H9 (cell line): ENCODE results near the gene NDST1. TPM values are rescaled to one million over a fixed set of nuclear protein-coding genes. Genes with fewer than 3 reads are reported as not detected.

ENCODE experiments used
- DNase-seq: peaks from one replicate; pipeline ENCODE4 v3.0.0-alpha.2; 2017
- H2AFZ ChIP-seq: one replicate; pipeline ENCODE4 v1.6.1; 2013; ENCODE audit warnings: mild to moderate bottlenecking, low read length, control low read depth, moderate library complexity
- H2AK5ac ChIP-seq: 2 replicates; pipeline ENCODE4 v1.6.1; 2013; ENCODE audit warnings: low read length, control low read depth, mixed read lengths; ENCODE audit not compliant: insufficient read length
- H2BK120ac ChIP-seq: one replicate; pipeline ENCODE4 v1.6.1; 2013; ENCODE audit warnings: low read depth, mild to moderate bottlenecking, low read length, control low read depth, inconsistent platforms; ENCODE audit not compliant: poor library complexity, severe bottlenecking
- H2BK12ac ChIP-seq: 2 replicates; pipeline ENCODE4 v1.6.1; 2013; ENCODE audit warnings: low read length, control low read depth, mixed read lengths, low read depth; ENCODE audit not compliant: insufficient read length
- H2BK15ac ChIP-seq: 2 replicates; pipeline ENCODE4 v1.6.1; 2013; ENCODE audit warnings: low read depth, low read length, control low read depth
- H2BK20ac ChIP-seq: one replicate; pipeline ENCODE4 v1.6.1; 2013; ENCODE audit warnings: low read depth, mild to moderate bottlenecking, low read length, control low read depth, inconsistent platforms; ENCODE audit not compliant: poor library complexity, severe bottlenecking
- H2BK5ac ChIP-seq: 2 replicates; pipeline ENCODE4 v1.6.1; 2013; ENCODE audit warnings: low read length, control low read depth, mixed read lengths; ENCODE audit not compliant: insufficient read length
- H3K14ac ChIP-seq: 2 replicates; pipeline ENCODE4 v1.6.1; 2013; ENCODE audit warnings: low read length, control low read depth; ENCODE audit not compliant: insufficient read depth
- H3K18ac ChIP-seq: 2 replicates; pipeline ENCODE4 v1.6.1; 2013; ENCODE audit warnings: low read depth, mild to moderate bottlenecking, mixed read lengths, low read length, control low read depth; ENCODE audit not compliant: insufficient read length
- H3K23ac ChIP-seq: 2 replicates; pipeline ENCODE4 v1.6.1; 2013; ENCODE audit warnings: low read length, control low read depth, mixed read lengths, low read depth; ENCODE audit not compliant: insufficient read length
- H3K23me2 ChIP-seq: 2 replicates; pipeline ENCODE4 v1.6.1; 2013; ENCODE audit warnings: low read depth, mild to moderate bottlenecking, mixed read lengths, low read length, control low read depth; ENCODE audit not compliant: insufficient read length, poor library complexity, severe bottlenecking
- H3K27ac ChIP-seq: 2 replicates; pipeline ENCODE4 v1.5.1; 2013; ENCODE audit warnings: low read length, control low read depth, mixed read lengths, low read depth; ENCODE audit not compliant: insufficient read length
- H3K27me3 ChIP-seq: 2 replicates; pipeline ENCODE4 v1.6.1; 2013; ENCODE audit warnings: low read length, control low read depth, inconsistent platforms; ENCODE audit not compliant: insufficient read depth
- H3K4ac ChIP-seq: 2 replicates; pipeline ENCODE4 v1.6.1; 2013; ENCODE audit warnings: low read depth, mild to moderate bottlenecking, control low read depth, inconsistent platforms, low read length, moderate library complexity
- H3K4me1 ChIP-seq: 2 replicates; pipeline ENCODE4 v1.6.1; 2013; ENCODE audit warnings: low read length, control low read depth, inconsistent platforms; ENCODE audit not compliant: insufficient read depth
- H3K4me2 ChIP-seq: 2 replicates; pipeline ENCODE4 v1.6.1; 2013; ENCODE audit warnings: low read length, control low read depth, mixed read lengths; ENCODE audit not compliant: insufficient read length, insufficient read depth
- H3K56ac ChIP-seq: 2 replicates; pipeline ENCODE4 v1.6.1; 2013; ENCODE audit warnings: low read depth, mild to moderate bottlenecking, mixed read lengths, low read length, control low read depth; ENCODE audit not compliant: insufficient read length
- H3K79me1 ChIP-seq: 2 replicates; pipeline ENCODE4 v1.6.1; 2013; ENCODE audit warnings: low read depth, mild to moderate bottlenecking, moderate library complexity, low read length, control low read depth, inconsistent platforms; ENCODE audit not compliant: insufficient read depth, poor library complexity, severe bottlenecking
- H3K79me2 ChIP-seq: 2 replicates; pipeline ENCODE4 v1.6.1; 2013; ENCODE audit warnings: low read length, control low read depth, inconsistent platforms; ENCODE audit not compliant: insufficient read depth
- H3K9ac ChIP-seq: 2 replicates; pipeline ENCODE4 v1.6.1; 2013; ENCODE audit warnings: low read length, control low read depth, mixed read lengths; ENCODE audit not compliant: insufficient read length; ENCODE audit errors: extremely low read depth
- H3K9me3 ChIP-seq: one replicate; pipeline ENCODE4 v1.6.1; 2013; ENCODE audit warnings: low read depth, low read length, inconsistent platforms; ENCODE audit not compliant: control insufficient read depth
- H3T11ph ChIP-seq: one replicate; pipeline ENCODE4 v1.6.1; 2013; ENCODE audit warnings: mild to moderate bottlenecking, low read length, control low read depth, inconsistent platforms
- H4K20me1 ChIP-seq: one replicate; pipeline ENCODE4 v1.6.1; 2013; ENCODE audit not compliant: control insufficient read depth, insufficient read length, insufficient read depth
- H4K5ac ChIP-seq: 2 replicates; pipeline ENCODE4 v1.6.1; 2013; ENCODE audit warnings: low read depth, mild to moderate bottlenecking, mixed read lengths, low read length, control low read depth; ENCODE audit not compliant: insufficient read length
- H4K8ac ChIP-seq: replicated peaks from 2 replicates; pipeline ENCODE4 v1.6.1; 2013; ENCODE audit warnings: low read length, control low read depth, mixed read lengths, low read depth; ENCODE audit not compliant: insufficient read length
- H4K91ac ChIP-seq: 2 replicates; pipeline ENCODE4 v1.6.1; 2013; ENCODE audit warnings: low read depth, mild to moderate bottlenecking, moderate library complexity, mixed read lengths, low read length, control low read depth; ENCODE audit not compliant: insufficient read length
- H3K27ac Mint-ChIP-seq, 3 experiments: 2 replicates in 2 of 3; 3 replicates in 1 of 3; pipeline ENCODE4 v1.8.0; 2020 to 2021; ENCODE audit warnings: mixed read lengths in 3 of 3, mild to moderate bottlenecking in 1 of 3, moderate library complexity in 1 of 3
- H3K27me3 Mint-ChIP-seq: 2 replicates; pipeline ENCODE4 v1.8.0; 2021; ENCODE audit warnings: low read depth, mild to moderate bottlenecking, moderate library complexity, mixed read lengths
- H3K36me3 Mint-ChIP-seq, 3 experiments: 2 replicates in 2 of 3; 3 replicates in 1 of 3; pipeline ENCODE4 v1.8.0; 2020 to 2021; ENCODE audit warnings: low read depth in 3 of 3, mixed read lengths in 3 of 3; ENCODE audit not compliant: insufficient read depth in 1 of 3
- H3K4me1 Mint-ChIP-seq, 2 experiments: 2 replicates each; pipeline ENCODE4 v1.8.0; 2020; ENCODE audit warnings: mixed read lengths in 2 of 2
- H3K4me3 Mint-ChIP-seq, 2 experiments: 2 replicates in 1 of 2; 3 replicates in 1 of 2; pipeline ENCODE4 v1.8.0; 2020 to 2021; ENCODE audit warnings: mild to moderate bottlenecking in 2 of 2, mixed read lengths in 2 of 2, moderate library complexity in 1 of 2
- H3K9me3 Mint-ChIP-seq, 2 experiments: 2 replicates in 1 of 2; 3 replicates in 1 of 2; pipeline ENCODE4 v1.8.0; 2020; ENCODE audit warnings: mild to moderate bottlenecking in 2 of 2, mixed read lengths in 2 of 2, moderate library complexity in 1 of 2
- CTCF ChIP-seq: fragments of 200-600 bp; sonication (generic); conservative IDR thresholded peaks from 3 replicates; pipeline ENCODE4 v1.8.0; 2021; ENCODE audit warnings: antibody characterized with exemption, mild to moderate bottlenecking
- WGBS: extraction: QIAGEN DNeasy Blood & Tissue Kit; methylation state at CpG from one replicate; pipeline ENCODE4 v1.1.7; 2013; ENCODE audit warnings: missing lambda C conversion rate, low lambda C conversion rate, mixed read lengths; ENCODE audit not compliant: insufficient read length; ENCODE audit errors: extremely low coverage; 5-methylcytosine and 5-hydroxymethylcytosine counted together
- total RNA-seq: library from RNA; stranded (reverse); gene quantifications from 2 replicates; pipeline ENCODE4 v1.2.1, GENCODE V29; 2021

Gene NDST1
- total RNA-seq, 1 experiment from 2014 or later, result 65.5 TPM

- Histone ChIP-seq H3K23ac (no peak overlapping the region), H3K18ac (no peak overlapping the region), H3K9ac (no peak overlapping the region), H4K5ac (no peak overlapping the region), H2AK5ac (no peak overlapping the region), H2BK5ac (no peak overlapping the region), H4K91ac (no peak overlapping the region), H3K4me2 (no peak overlapping the region), H4K20me1 (no peaks in the 10 kb centered on the region), H3K27me3 (no peaks in the 10 kb centered on the region), H2BK120ac (no peak overlapping the region), H3K79me1 (peaks cover 2% of the 10 kb centered on the region), H3K9me3 (no peaks in the 10 kb centered on the region), H3K4me1 (peaks cover 5% of the 10 kb centered on the region; the same call in 1 of the 2 replicates), H4K8ac (no peak overlapping the region), H3K56ac (no peak overlapping the region), H2BK15ac (no peak overlapping the region), H3K79me2 (no peaks in the 10 kb centered on the region; the same call in 1 of the 2 replicates), H3K14ac (peak overlapping the region; percentile 20; the same call in 1 of the 2 replicates), H2BK12ac (no peak overlapping the region), H2AFZ (no peak overlapping the region), H3K27ac (no peak overlapping the region), H2BK20ac (no peak overlapping the region), H3K23me2 (peaks cover 3% of the 10 kb centered on the region), H3K4ac (no peak overlapping the region), H3T11ph (no peak overlapping the region)
- Mint-ChIP-seq H3K36me3 (peaks cover 2 to 22% (median 19%) of the 10 kb centered on the region in 3 experiments; a peak in 5 of 7 replicates), H3K27me3 (no peaks in the 10 kb centered on the region; the same call in 1 of the 2 replicates), H3K4me1 (peaks cover 51 to 52% of the 10 kb centered on the region in 2 experiments), H3K27ac (peak overlapping the region in 2 of 3 experiments; percentile 13 to 31; a peak in 3 of 7 replicates), H3K4me3 (no peak overlapping the region), H3K9me3 (no peaks in the 10 kb centered on the region)
- WGBS, result no CpG with 5 or more reads among the region's 8 CpGs
- TF ChIP-seq CTCF, result no peak
- no peak for DNase-seq
Observed at GRCh38 chr5:150525163-150525562, 17.2 kb downstream of the NDST1 start.
